K562 (cell line): ENCODE data around the gene CD74. TPM values are rescaled to one million over a fixed set of nuclear protein-coding genes. Genes with fewer than 3 reads are reported as not detected.

ENCODE experiments used
- ATAC-seq: fragments of 200-7000 bp; cut with Tn5 transposase; 3 replicates; pipeline ENCODE4 v1.9.1; 2020; ENCODE audit warnings: moderate library complexity
- BruUV-seq: library from RNA; stranded (reverse); fragments of 400-500 nt; replicated peaks from 2 replicates; lab custom pipeline; 2021; lab: Mats Ljungman, UMichigan
- CTCF ChIA-PET: fragments of 300-600 bp; formaldehyde crosslinking; extraction: SDS; loops from one replicate; lab custom pipeline; 2021; ENCODE audit warnings: low intra/inter-chr PET ratio; lab: Yijun Ruan, JAX
- POLR2A ChIA-PET: fragments of 300-600, 350-650 bp; sonication (Branson Sonifier 250); formaldehyde crosslinking; extraction: SDS; loops from one replicate; lab custom pipeline; 2021; ENCODE audit warnings: antibody characterized with exemption, inconsistent platforms; lab: Yijun Ruan, JAX
- DNase-seq, 4 experiments: peaks; one replicate each; pipeline versions ENCODE4 v3.0.0 to v3.0.0-alpha.2; 2011 to 2018; ENCODE audit warnings: low spot score in 3 of 4, mixed read lengths in 3 of 4; ENCODE audit errors: extremely low read depth in 1 of 4
- FAIRE-seq: peaks from 2 replicates; lab custom pipeline; 2011; peaks lifted over from hg19 to GRCh38; lab: Jason Lieb, UNC
- H2AFZ ChIP-seq: 2 replicates; pipeline ENCODE4 v1.6.0; 2011; ENCODE audit warnings: low read depth, low read length, control low read depth, inconsistent platforms
- H3K27ac ChIP-seq: fragments of 200-600 bp; 3 replicates; pipeline ENCODE4 v1.8.0; 2011; ENCODE audit warnings: low read depth, mild to moderate bottlenecking, control low read depth, inconsistent platforms, low read length, moderate library complexity, mixed read lengths; ENCODE audit errors: extremely low read depth
- H3K27me3 ChIP-seq, 2 experiments: fragments of 300-600 bp in 1 of 2; 2 replicates in 1 of 2; 3 replicates in 1 of 2; pipeline versions ENCODE4 v1.6.0 to v1.8.0; 2011; ENCODE audit warnings: inconsistent platforms in 2 of 2, low read length in 2 of 2, mild to moderate bottlenecking in 1 of 2, mixed read lengths in 1 of 2, moderate library complexity in 1 of 2; ENCODE audit not compliant: control insufficient read depth in 2 of 2, insufficient read depth in 2 of 2
- H3K36me3 ChIP-seq: fragments of 300-600 bp; 3 replicates; pipeline ENCODE4 v1.8.0; 2011; ENCODE audit warnings: mild to moderate bottlenecking, low read length, inconsistent platforms; ENCODE audit not compliant: control insufficient read depth, insufficient read depth
- H3K4me1 ChIP-seq, 2 experiments: fragments of 200-600 bp in 1 of 2; replicated peaks in 1 of 2; 2 replicates in 1 of 2; 3 replicates in 1 of 2; pipeline versions ENCODE4 v1.5.1 to v1.8.0; 2011; ENCODE audit warnings: inconsistent platforms in 2 of 2, low read length in 2 of 2, mild to moderate bottlenecking in 1 of 2, mixed read lengths in 1 of 2, moderate library complexity in 1 of 2; ENCODE audit not compliant: control insufficient read depth in 2 of 2, insufficient read depth in 2 of 2
- H3K4me2 ChIP-seq: 2 replicates; pipeline ENCODE4 v1.6.1; 2011; ENCODE audit warnings: low read length, control low read depth, inconsistent platforms, mixed read lengths; ENCODE audit not compliant: insufficient read depth
- H3K4me3 ChIP-seq: fragments of 200-600 bp; sonication (generic), shearing (Covaris generic); 2 replicates; pipeline ENCODE4 v1.5.1; 2016; ENCODE audit warnings: control low read depth, inconsistent platforms
- H3K79me2 ChIP-seq: fragments of 200-600 bp; 3 replicates; pipeline ENCODE4 v1.8.0; 2011; ENCODE audit warnings: low read length, inconsistent platforms; ENCODE audit not compliant: control insufficient read depth, insufficient read depth
- H3K9ac ChIP-seq, 2 experiments: 2 replicates each; pipeline versions ENCODE4 v1.6.0 to v1.6.1; 2011; ENCODE audit warnings: low read depth in 2 of 2, low read length in 2 of 2, control low read depth in 1 of 2, inconsistent platforms in 1 of 2, mild to moderate bottlenecking in 1 of 2, mixed read lengths in 1 of 2; ENCODE audit not compliant: insufficient read depth in 1 of 2
- H3K9me1 ChIP-seq: one replicate; pipeline ENCODE4 v1.6.0; 2011; ENCODE audit warnings: inconsistent platforms, mild to moderate bottlenecking, low read length, moderate library complexity; ENCODE audit not compliant: control insufficient read depth, insufficient read depth
- H3K9me3 ChIP-seq: replicated peaks from 2 replicates; pipeline ENCODE4 v1.5.1; 2011; ENCODE audit warnings: low read depth, low read length, inconsistent platforms; ENCODE audit not compliant: control insufficient read depth, insufficient read depth
- H4K20me1 ChIP-seq: replicated peaks from 2 replicates; pipeline ENCODE4 v1.6.1; 2011; ENCODE audit warnings: low read length, inconsistent platforms, mixed read lengths; ENCODE audit not compliant: control insufficient read depth, insufficient read depth
- CHD4 ChIP-seq: fragments of 200-600 bp; sonication (generic); IDR thresholded peaks from 3 replicates; pipeline ENCODE4 v1.6.1; 2012; ENCODE audit warnings: low read depth, mild to moderate bottlenecking, mixed read lengths, low read length, inconsistent platforms; ENCODE audit not compliant: insufficient read depth, insufficient replicate concordance, poor library complexity, severe bottlenecking
- DLX4 ChIP-seq: fragments of 250-450 bp; sonication (Bioruptor Pico); IDR thresholded peaks from 2 replicates; pipeline ENCODE4 v1.6.1; 2021; ENCODE audit warnings: mild to moderate bottlenecking
- ELF2 ChIP-seq: fragments of 250-450 bp; sonication (Bioruptor Pico); IDR thresholded peaks from 2 replicates; pipeline ENCODE4 v1.5.0; 2021; ENCODE audit warnings: mild to moderate bottlenecking
- GTF2B ChIP-seq: IDR thresholded peaks from 2 replicates; pipeline ENCODE4 v1.6.1; 2011; ENCODE audit not compliant: insufficient read length; ENCODE audit errors: extremely low read depth
- RNF2 ChIP-seq: sonication (generic); IDR thresholded peaks from 2 replicates; pipeline ENCODE4 v1.6.1; 2016
- TBL1XR1 ChIP-seq, 2 experiments: IDR thresholded peaks; 2 replicates each; pipeline ENCODE4 v1.6.1; 2012; ENCODE audit warnings: improper control_type of control experiment in 2 of 2, low read length in 2 of 2, mild to moderate bottlenecking in 1 of 2
- THRAP3 ChIP-seq: fragments of 450-650 bp; IDR thresholded peaks from 2 replicates; pipeline ENCODE4 v1.6.1; 2016; ENCODE audit warnings: mild to moderate bottlenecking, inconsistent platforms, borderline replicate concordance
- TRIM24 ChIP-seq, 2 experiments: fragments of 450-650 bp; IDR thresholded peaks; 2 replicates each; pipeline ENCODE4 v1.6.1; 2016
- ZNF197 ChIP-seq: fragments of 200-800 bp; sonication (Bioruptor generic); IDR thresholded peaks from 2 replicates; pipeline ENCODE4 v1.6.1; 2016; ENCODE audit warnings: low read depth, missing genetic modification characterization, missing compliant biosample characterization
- ZNF696 ChIP-seq: fragments of 250-450 bp; sonication (Bioruptor Pico); conservative IDR thresholded peaks from 2 replicates; pipeline ENCODE4 v1.4.0; 2020; ENCODE audit warnings: mild to moderate bottlenecking, moderate library complexity
- WGBS: fragments of 100-300 bp; shearing (Covaris generic); methylation state at CpG from one replicate; pipeline ENCODE4 v1.1.6; 2016; ENCODE audit warnings: low coverage, mixed read lengths; ENCODE audit not compliant: insufficient coverage; ENCODE audit errors: missing lambda C conversion rate; 5-methylcytosine and 5-hydroxymethylcytosine counted together
- in situ Hi-C: fragments of 300-500 bp; cut with MboI; formaldehyde crosslinking; loops from 4 replicates; pipeline ENCODE4 v1.15.0; 2018; ENCODE audit warnings: inconsistent platforms, mixed read lengths
- intact Hi-C: fragments of 100-400 bp; cut with micrococcal nuclease; formaldehyde crosslinking; loops from 2 replicates; pipeline ENCODE4 v1.14.2; 2022
- polyA plus RNA-seq, 8 experiments: library from polyadenylated mRNA; depleted of rRNA in 4 of 8; stranded (reverse) in 5 of 8; unstranded in 3 of 8; fragments of >200 nt; fragmentation: Nextera tagmentation in 2 of 8; fragmentation: Illumina TruSeq in 1 of 8; extraction: Ambion mirVana in 2 of 8; extraction: Trizol in 1 of 8; gene quantifications; 2 replicates each; pipeline versions ENCODE4 v1.2.1 to v1.2.3, GENCODE V29; 2011 to 2014; ENCODE audit warnings: inconsistent platforms in 1 of 8, missing spikeins in 1 of 8
- total RNA-seq, 7 experiments: library from RNA; depleted of rRNA in 6 of 7; stranded (reverse); fragments of >200 nt in 6 of 7; fragmentation: Illumina TruSeq in 2 of 7; extraction: Trizol in 2 of 7; gene quantifications; 2 replicates each; pipeline versions ENCODE4 v1.2.1 to v1.2.3, GENCODE V29; 2011 to 2021; ENCODE audit warnings: low replicate concordance in 1 of 7

Gene CD74
- total and polyA plus RNA-seq, 9 of the 15 experiments (the other 6 are each of a cell fraction or from before 2014, with no cell fraction given), result 0.07 to 4.8 (median 0.32) TPM

GRCh38 chr5:150391064-150391834 lies 21.5 kb downstream of the CD74 start:
- Histone ChIP-seq H3K27me3 (no peaks in the 10 kb centered on the region), H3K4me1 (0 out of 5 replicates have a peak, but pooled peaks cover 0 to 3% of the 10 kb centered on the region in 2 experiments), H2AFZ (no peak overlapping the region), H3K79me2 (no peaks in the 10 kb centered on the region), H3K27ac (no peak overlapping the region), H3K4me2 (no peak overlapping the region), H3K36me3 (peaks cover 99% of the 10 kb centered on the region), H3K9me1 (no peaks in the 10 kb centered on the region), H4K20me1 (0 out of 2 replicates have a peak, but pooled peaks cover 4% of the 10 kb centered on the region), H3K9ac (no peak overlapping the region), H3K4me3 (no peak overlapping the region), H3K9me3 (no peaks in the 10 kb centered on the region)
- in situ Hi-C loops, result no loop called here
- no TSS peak for BruUV-seq
- 94% methylated on average over 12 of the region's 13 CpGs for WGBS
- intact Hi-C loops, result no loop called here
- ATAC-seq (no peak), DNase-seq (no peak), FAIRE-seq (no peak)
- ChIA-PET POLR2A (interaction anchor here (0.6 to 1.9 kb wide), 4 partner anchors 8 to 55 kb away, joined by 3 to 6 read pairs (median 4); no protein-coding TSS in a partner anchor), CTCF (no interaction called here)
- TF ChIP-seq ZNF197 (no peak), TBL1XR1 (IDR thresholded peaks at IDR 0.05; ENCODE audit: low read length in 2 of 2) (no peak), ELF2 (CRISPR knock-in tag) (no peak), CHD4 (no peak), RNF2 (no peak), GTF2B (no peak), ZNF696 (CRISPR knock-in tag) (no peak), TRIM24 (IDR thresholded peaks at IDR 0.05) (no peak), THRAP3 (no peak), DLX4 (CRISPR knock-in tag) (no peak)
